PC-3 (cell line): ENCODE results near the gene CCDC78. TPM values are rescaled to one million over a fixed set of nuclear protein-coding genes. Genes with fewer than 3 reads are reported as not detected.

Source experiments
- ATAC-seq: fragments of 200-7000 bp; cut with Tn5 transposase; 2 replicates; pipeline ENCODE4 v1.9.1; 2020; ENCODE audit warnings: mild to moderate bottlenecking, moderate library complexity
- BruUV-seq: library from RNA; stranded (reverse); fragments of 400-500 nt; replicated peaks from 2 replicates; lab custom pipeline; 2021; lab: Mats Ljungman, UMichigan
- CTCF ChIA-PET: fragments of 300-600 bp; sonication (Branson Sonifier 250); formaldehyde crosslinking; loops from one replicate; lab custom pipeline; 2022; ENCODE audit warnings: antibody characterized with exemption; lab: Charles Lee
- POLR2A ChIA-PET: fragments of 300-600 bp; sonication (Branson Sonifier 250); formaldehyde crosslinking; loops from one replicate; lab custom pipeline; 2022; ENCODE audit warnings: antibody characterized with exemption; ENCODE audit not compliant: unreplicated experiment; lab: Charles Lee
- DNase-seq: peaks from one replicate; pipeline ENCODE4 v3.0.0-alpha.2; 2015
- H2AFZ ChIP-seq: fragments of 300-600 bp; sonication (generic); 2 replicates; pipeline ENCODE4 v1.6.0; 2016; ENCODE audit warnings: antibody characterized with exemption, low read length
- H3F3A ChIP-seq: fragments of 300-600 bp; sonication (generic); one replicate; pipeline ENCODE4 v1.6.0; 2017; ENCODE audit warnings: antibody characterized with exemption, low read length, control low read depth, mild to moderate bottlenecking; ENCODE audit not compliant: unreplicated experiment
- H3K27ac ChIP-seq: fragments of 300-600 bp; sonication (generic); 2 replicates; pipeline ENCODE4 v1.5.1; 2016; ENCODE audit warnings: mild to moderate bottlenecking, low read length
- H3K27me3 ChIP-seq: fragments of 300-600 bp; sonication (generic); 2 replicates; pipeline ENCODE4 v1.6.1; 2016; ENCODE audit warnings: low read length, mixed read lengths
- H3K36me3 ChIP-seq: fragments of 300-600 bp; sonication (generic); 2 replicates; pipeline ENCODE4 v1.6.1; 2016; ENCODE audit warnings: low read depth, mixed run types, low read length, mixed read lengths
- H3K4me1 ChIP-seq: fragments of 300-600 bp; sonication (generic); 2 replicates; pipeline ENCODE4 v1.5.1; 2016; ENCODE audit warnings: low read length; ENCODE audit not compliant: insufficient read depth
- H3K4me2 ChIP-seq: fragments of 300-600 bp; sonication (generic); 2 replicates; pipeline ENCODE4 v1.6.0; 2016; ENCODE audit warnings: low read length
- H3K4me3 ChIP-seq: fragments of 300-600 bp; sonication (generic); 2 replicates; pipeline ENCODE4 v1.5.1; 2016; ENCODE audit warnings: mild to moderate bottlenecking, low read length, mixed read lengths
- H3K79me2 ChIP-seq: fragments of 300-600 bp; sonication (generic); 2 replicates; pipeline ENCODE4 v1.6.1; 2017; ENCODE audit warnings: low read length, mixed read lengths
- H3K9ac ChIP-seq: fragments of 300-600 bp; sonication (generic); 2 replicates; pipeline ENCODE4 v1.6.0; 2016; ENCODE audit warnings: mild to moderate bottlenecking, low read length
- H3K9me2 ChIP-seq: fragments of 300-600 bp; sonication (generic); replicated peaks from 2 replicates; pipeline ENCODE4 v1.6.1; 2016; ENCODE audit warnings: mixed run types, low read length, mixed read lengths
- H3K9me3 ChIP-seq: fragments of 300-600 bp; sonication (generic); 2 replicates; pipeline ENCODE4 v1.6.1; 2016; ENCODE audit warnings: low read length, mixed read lengths
- H4K20me1 ChIP-seq: fragments of 300-600 bp; sonication (generic); 2 replicates; pipeline ENCODE4 v1.6.1; 2016; ENCODE audit warnings: low read length, mixed read lengths
- CTCF ChIP-seq: fragments of 300-600 bp; sonication (generic); conservative IDR thresholded peaks from 2 replicates; pipeline ENCODE4 v1.5.1; 2017; ENCODE audit warnings: antibody characterized with exemption, low read depth, mild to moderate bottlenecking, low read length
- EZH2 ChIP-seq: fragments of 300-600 bp; sonication (generic); IDR thresholded peaks from one replicate; pipeline ENCODE4 v1.6.1; 2017; ENCODE audit warnings: antibody characterized with exemption, mild to moderate bottlenecking, low read length; ENCODE audit not compliant: unreplicated experiment
- EZH2phosphoT487 ChIP-seq: fragments of 300-600 bp; sonication (generic); IDR thresholded peaks from 2 replicates; pipeline ENCODE4 v1.6.1; 2018; ENCODE audit warnings: mild to moderate bottlenecking, antibody characterized with exemption, low read length, borderline replicate concordance
- intact Hi-C: fragments of 100-400 bp; cut with micrococcal nuclease; formaldehyde crosslinking; loops from 2 replicates; pipeline ENCODE4 v1.9.0; 2023
- microRNA-seq: library from miRNA; unstranded; fragments of <30 nt; microRNA quantifications from one replicate; pipeline ENCODE4 v1.1.0, GENCODE V29; 2020; ENCODE audit not compliant: unreplicated experiment
- total RNA-seq: library from RNA; depleted of rRNA; stranded (reverse); fragments of >200 nt; gene quantifications from 2 replicates; pipeline ENCODE4 v1.2.3, GENCODE V29; 2014; rRNA removed

CCDC78 gene
- total RNA-seq, 1 experiment from 2014 or later = 3.3 TPM

- H3K4me2 ChIP-seq = no peak overlapping the region
- BruUV-seq = no TSS peak
- H3K9me2 ChIP-seq = no peaks in the 10 kb centered on the region
- intact Hi-C loops = no loop called here
- H3K9me3 ChIP-seq = no peaks in the 10 kb centered on the region
- H3K27ac ChIP-seq = no peak overlapping the region
- no peaks in the 10 kb centered on the region for H3F3A ChIP-seq
- H3K4me3 ChIP-seq = no peak overlapping the region
- no peaks in the 10 kb centered on the region for H3K27me3 ChIP-seq
- DNase-seq (no peak), ATAC-seq (no peak)
- no peaks in the 10 kb centered on the region for H3K4me1 ChIP-seq
- H2AFZ ChIP-seq = no peak overlapping the region
- no peak overlapping the region for H3K9ac ChIP-seq
- peaks cover 6% of the 10 kb centered on the region; the same call in 1 of the 2 replicates for H3K36me3 ChIP-seq
- TF ChIP-seq EZH2 (no peak), EZH2phosphoT487 (no peak), CTCF (no peak)
- H4K20me1 ChIP-seq = no peaks in the 10 kb centered on the region
- peaks cover 22% of the 10 kb centered on the region for H3K79me2 ChIP-seq
- CTCF ChIA-PET = no interaction called here
- POLR2A ChIA-PET = no interaction called here
Observed at GRCh38 chr16:672851-673250, 53.4 kb downstream of the CCDC78 start.

Small RNA genes lying within 50 kb of the gene (microRNA-seq; reads per million reads assigned to microRNA genes)
- gene MIR662 = not detected

Other genes starting within 250 kb of the CCDC78 start
- 60.4 and 78.1 TPM in 2 replicates for gene CAPN15, start 198.7 kb downstream of the CCDC78 start, total RNA-seq
- gene PRR35, start 166.0 kb downstream of the CCDC78 start, total RNA-seq = not detected in 2 replicates
- gene NHLRC4, start 159.4 kb downstream of the CCDC78 start, total RNA-seq = 0.44 TPM in 1 of 2 replicates, not detected in the other
- 36.0 and 43.8 TPM in 2 replicates for gene PIGQ, start 156.5 kb downstream of the CCDC78 start, total RNA-seq
- 19.5 and 27.0 TPM in 2 replicates for gene RAB40C, start 136.4 kb downstream of the CCDC78 start, total RNA-seq
- gene WFIKKN1, start 95.5 kb downstream of the CCDC78 start, total RNA-seq = 0.11 and 0.40 TPM in 2 replicates
- 179 and 207 TPM in 2 replicates for gene METTL26, start 90.1 kb downstream of the CCDC78 start, total RNA-seq
- 83.5 and 84.6 TPM in 2 replicates for gene MCRIP2, start 84.6 kb downstream of the CCDC78 start, total RNA-seq
- gene WDR90, start 77.1 kb downstream of the CCDC78 start, total RNA-seq = 44.4 and 72.4 TPM in 2 replicates
- gene RHOT2, start 58.3 kb downstream of the CCDC78 start, total RNA-seq = 93.0 and 100 TPM in 2 replicates
- 1.7 and 3.7 TPM in 2 replicates for gene RHBDL1, start 50.8 kb downstream of the CCDC78 start, total RNA-seq
- 152 and 226 TPM in 2 replicates for gene STUB1, start 46.0 kb downstream of the CCDC78 start, total RNA-seq
- gene JMJD8, start 42.1 kb downstream of the CCDC78 start, total RNA-seq = 81.3 and 90.5 TPM in 2 replicates
- 9.5 and 12.7 TPM in 2 replicates for gene WDR24, start 36.0 kb downstream of the CCDC78 start, total RNA-seq
- gene FBXL16, start 20.6 kb downstream of the CCDC78 start, total RNA-seq = 4.3 and 7.5 TPM in 2 replicates
- 314 and 320 TPM in 2 replicates for gene METRN, start 11.3 kb downstream of the CCDC78 start, total RNA-seq
- gene ANTKMT, start 5.3 kb downstream of the CCDC78 start, total RNA-seq = 77.3 and 79.0 TPM in 2 replicates
- 16.4 and 19.4 TPM in 2 replicates for gene HAGHL, start 663 bp upstream of the CCDC78 start, total RNA-seq
- 46.1 and 62.5 TPM in 2 replicates for gene CIAO3, start 14.6 kb upstream of the CCDC78 start, total RNA-seq
- gene MSLN, start 34.3 kb upstream of the CCDC78 start, total RNA-seq = 0.73 and 4.7 TPM in 2 replicates
- gene RPUSD1, start 61.9 kb upstream of the CCDC78 start, total RNA-seq = 72.6 and 93.7 TPM in 2 replicates
- 79.0 and 107 TPM in 2 replicates for gene CHTF18, start 62.2 kb upstream of the CCDC78 start, total RNA-seq
- not detected in 2 replicates for gene GNG13, start 74.3 kb upstream of the CCDC78 start, total RNA-seq
- gene LMF1, start 244.5 kb upstream of the CCDC78 start, total RNA-seq = 12.9 and 13.5 TPM in 2 replicates